Fibroblast of skin of left biceps (primary cell): ENCODE data around the gene INO80B.
"Not testable (repeated sequence)": the region's sequence is repeated elsewhere in the genome, so short reads cannot be mapped to it uniquely, and the experiment has no call there.

Source experiments
- DNase-seq, 2 experiments: peaks; one replicate each; pipeline ENCODE4 v3.0.0-alpha.2; 2013; ENCODE audit warnings: low read depth in 2 of 2

Gene INO80B

DNA sequence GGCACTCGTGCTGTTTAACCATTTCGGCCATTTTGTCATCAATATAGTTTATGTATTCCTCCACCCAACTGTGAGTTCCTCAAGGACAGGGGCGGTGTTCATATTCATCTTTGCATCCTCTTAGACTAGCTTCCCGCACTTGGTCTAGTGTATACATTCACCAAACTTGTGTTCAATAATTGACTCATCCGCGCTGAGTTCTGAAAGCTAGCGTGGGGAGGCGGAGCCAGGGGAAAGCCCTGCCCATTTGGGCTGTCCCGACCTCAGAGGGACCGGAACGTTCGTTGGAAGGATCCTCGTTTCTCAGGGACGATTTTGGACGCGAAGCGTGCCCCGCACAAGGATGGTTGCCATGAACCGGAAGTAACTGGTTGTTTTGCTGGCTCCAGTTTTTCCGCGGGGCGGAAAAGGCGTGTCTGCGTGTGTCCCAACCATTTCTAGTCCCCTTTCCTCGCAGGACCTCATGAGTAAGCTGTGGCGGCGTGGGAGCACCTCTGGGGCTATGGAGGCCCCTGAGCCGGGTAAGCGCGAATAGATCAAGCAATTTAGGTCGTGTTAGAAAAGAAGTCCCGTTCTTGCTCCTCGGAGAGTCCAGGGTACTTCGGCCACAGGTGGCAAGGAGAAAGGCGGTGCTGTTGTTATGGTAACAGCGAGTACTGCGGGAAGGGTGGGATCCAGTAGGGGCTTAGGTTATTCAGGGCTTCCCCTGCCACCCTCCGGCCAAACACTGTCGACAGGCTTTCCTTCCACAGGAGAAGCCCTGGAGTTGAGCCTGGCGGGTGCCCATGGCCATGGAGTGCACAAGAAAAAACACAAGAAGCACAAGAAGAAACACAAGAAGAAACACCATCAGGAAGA lies at the start of gene INO80B:
Gene INO80B (plus strand): TSS at position 434 of the 858 bp plus-strand sequence. CDS start 30 bp downstream, at position 464.
- peak; percentile 94 to 95 for DNase-seq

DNA sequence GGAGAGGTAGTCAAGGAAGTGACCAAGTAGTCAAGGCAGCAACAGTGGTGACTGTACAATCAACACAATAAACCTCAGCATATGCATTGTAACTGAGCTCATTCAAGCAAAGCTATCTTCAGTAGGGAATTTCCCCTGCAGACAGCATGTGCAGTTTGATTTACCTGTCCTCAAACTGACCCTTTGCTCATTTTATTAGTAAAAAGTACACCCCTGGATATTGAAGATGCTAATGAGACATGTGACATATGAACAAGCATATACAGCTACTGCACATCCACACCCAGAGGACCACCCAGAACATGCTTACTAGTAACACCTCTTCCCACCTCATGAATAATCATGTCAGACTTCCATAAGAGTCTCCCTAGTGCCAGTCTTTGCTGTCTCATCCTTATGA lies 48.9 kb upstream of the INO80B start:
- no peak for DNase-seq

DNA sequence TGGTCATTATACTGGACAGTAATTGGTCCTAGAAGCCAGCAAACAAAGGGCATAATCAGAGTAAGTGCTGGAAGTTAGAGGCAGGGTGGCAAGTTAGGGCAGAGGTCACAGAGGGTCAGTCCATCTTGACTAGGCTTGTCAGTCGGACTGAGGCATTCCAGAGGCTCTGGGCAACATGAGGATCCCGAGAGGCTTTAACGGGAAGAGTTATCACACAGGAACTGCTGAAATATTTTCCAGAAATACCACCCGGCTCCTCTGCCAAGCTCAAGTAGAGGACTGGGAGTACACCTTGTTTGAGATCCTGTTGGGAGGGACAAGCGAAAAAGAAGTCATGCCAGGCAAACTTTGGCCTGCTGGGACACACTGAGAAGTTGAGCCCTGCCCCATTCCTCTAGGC lies 47.2 kb upstream of the INO80B start:
- no peak for DNase-seq

DNA sequence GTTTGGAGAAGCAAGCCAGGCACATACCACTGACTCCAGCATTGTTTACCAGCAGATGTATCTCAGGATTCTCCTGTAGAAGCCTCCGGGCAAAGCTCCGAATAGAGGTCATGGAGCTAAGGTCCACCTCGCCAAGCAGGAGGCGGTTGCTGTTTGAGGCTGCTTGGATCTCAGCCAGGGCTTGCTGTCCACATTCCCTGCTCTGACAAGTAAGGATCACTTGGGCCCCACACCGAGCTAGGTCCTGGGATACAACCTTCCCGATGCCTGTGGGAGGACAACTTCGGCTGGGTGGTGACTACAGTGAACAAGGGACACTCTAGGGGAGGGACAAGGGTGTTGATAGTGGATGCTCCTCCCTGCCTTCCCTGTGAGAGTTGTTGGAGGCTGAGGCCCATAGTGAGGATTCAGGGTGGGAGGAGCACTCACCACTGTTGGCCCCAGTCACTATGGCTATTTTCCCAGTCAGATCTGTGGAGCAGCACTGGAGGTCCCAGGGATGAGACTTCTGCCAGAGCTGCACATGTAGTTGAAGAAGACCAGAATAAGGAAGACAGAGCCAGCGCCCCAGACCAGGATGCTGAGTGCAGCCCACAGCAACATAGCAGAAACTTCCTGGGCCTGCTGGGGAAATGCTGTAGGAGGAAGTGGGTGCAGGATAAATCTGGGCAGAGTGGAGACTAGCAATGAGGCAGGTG lies 41.7 kb upstream of the INO80B start:
- no peak for DNase-seq

DNA sequence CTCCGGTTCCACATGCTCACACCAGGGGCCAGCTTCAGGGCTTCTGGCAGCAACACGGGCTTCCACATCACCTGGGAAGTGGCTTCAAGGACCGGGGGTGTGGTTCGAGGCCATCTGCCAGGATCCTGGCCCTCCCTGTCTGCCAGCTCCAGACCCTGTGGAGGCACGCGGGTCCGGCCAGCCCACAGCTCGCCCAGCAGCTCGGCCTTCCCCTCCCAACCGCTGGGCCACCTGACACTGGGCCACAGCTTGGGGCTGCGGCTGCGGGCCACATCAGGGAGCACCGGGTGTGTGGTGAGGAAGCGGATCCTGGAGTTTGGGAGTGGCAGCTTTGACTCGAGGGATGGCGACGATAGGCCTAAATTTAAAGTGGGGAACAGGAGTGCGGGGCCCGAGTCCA lies 40.4 kb upstream of the INO80B start:
- DNase-seq: no peak

DNA sequence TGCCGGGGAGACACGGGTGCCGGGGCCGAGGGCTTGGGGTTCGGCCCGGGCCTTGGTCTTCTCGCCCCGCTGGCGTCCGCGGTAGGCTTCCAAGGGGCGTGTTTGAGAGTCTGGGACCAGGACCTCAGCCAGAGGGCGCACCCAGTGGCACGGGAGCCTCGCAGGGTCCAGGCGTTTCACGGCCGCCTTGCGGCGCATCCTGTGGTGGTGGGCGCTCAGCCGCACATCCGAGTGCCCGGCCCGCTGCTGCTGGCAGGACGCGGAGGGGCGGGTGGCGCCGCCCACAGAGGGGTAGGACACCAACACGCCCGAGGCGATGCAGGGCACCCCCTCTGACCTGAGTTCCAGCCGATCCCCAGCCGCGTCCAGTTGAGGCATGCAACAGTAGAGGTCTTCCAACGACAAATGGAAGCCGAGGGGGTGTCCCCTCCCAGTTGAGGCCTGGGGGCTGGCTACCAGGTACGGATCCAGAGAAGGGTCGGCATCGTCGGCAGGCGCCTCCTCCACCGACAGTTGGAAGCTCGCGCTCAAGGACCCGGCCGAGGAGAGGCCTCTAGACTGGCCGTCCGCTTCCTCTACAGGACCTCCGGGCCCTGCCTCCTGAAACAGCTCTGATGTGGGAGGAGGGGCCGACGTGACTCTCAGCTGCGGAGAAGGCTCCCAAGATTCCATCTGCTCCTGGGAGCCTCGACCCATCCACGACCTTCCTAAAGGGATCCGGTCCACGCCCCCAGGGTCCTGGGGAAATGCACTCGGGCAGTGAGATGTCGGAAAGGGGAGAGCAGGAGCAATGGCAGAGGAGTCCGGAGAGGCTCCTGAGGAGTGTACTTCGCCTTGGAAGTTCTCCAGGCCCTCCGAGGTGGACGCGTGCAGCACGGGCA lies 39.8 kb upstream of the INO80B start:
- no peak for DNase-seq

DNA sequence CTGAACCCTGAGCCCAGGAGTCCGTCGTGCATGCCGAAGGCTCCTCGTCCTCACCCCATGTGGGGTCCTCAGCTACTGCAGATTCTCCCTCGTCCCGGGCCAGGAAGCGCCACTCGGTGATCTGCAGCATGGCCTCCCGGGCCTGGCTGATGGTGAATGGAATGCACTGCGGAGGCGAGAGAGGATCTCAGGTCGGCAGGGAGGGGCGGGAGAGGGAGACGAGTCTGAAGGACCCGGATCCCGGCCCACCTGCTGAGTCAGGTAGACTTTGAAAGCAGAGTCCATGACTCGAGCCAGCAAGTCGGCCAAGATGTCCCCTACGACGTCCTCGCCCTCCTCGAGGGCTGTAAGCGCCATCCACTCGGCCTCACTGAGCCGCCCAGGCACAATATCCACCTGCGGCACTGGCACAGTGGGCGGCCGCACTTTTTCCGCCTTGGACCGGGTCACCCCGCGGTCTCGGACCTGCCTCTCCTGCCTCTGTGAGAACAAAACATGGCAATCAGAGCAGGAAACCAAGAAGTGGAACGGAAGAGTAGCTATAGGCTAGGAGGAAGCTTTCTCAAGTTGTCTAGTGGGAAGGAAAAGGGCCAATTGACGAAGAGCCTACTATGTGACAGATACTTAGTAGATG lies 39.0 kb upstream of the INO80B start:
- no peak for DNase-seq

DNA sequence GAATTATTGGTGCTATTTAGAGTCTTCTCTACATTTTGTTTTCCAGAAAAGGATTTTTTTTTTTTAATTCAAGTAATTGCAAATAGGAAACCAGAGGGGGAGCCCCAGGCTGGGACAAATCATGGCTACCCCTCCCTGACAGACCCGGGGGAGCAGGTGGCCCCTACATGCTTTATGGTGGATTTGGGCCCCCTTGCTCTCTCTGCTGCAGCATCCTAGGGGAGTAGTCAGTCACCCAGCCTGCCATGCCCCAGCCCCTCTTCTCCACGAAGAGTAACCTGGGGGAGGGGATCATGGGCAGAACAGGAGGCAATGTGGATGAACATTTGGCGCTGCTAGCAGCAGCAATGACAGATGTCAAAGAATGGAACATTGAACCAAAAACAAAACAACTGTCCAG lies 38.1 kb upstream of the INO80B start:
- no peak for DNase-seq

DNA sequence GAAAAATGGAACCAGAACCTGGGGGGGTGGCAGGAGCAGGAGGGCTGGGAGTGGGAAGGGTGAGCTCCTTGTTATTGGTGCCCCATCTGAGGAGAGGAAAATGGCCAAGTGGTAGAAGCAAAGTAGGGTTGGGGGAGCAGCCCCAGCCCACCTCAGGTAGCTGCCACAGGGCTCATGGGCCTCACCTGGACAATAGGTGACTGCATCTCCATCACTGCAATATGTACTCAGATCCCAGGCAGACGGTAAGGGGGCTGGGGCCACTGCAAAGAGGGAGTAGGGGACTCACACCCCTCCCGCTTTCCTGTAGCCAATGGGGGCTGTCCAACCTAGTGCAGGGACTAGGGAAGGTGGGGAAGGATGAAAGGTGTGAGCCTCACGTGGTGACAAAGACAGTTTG lies 37.7 kb upstream of the INO80B start:
- DNase-seq: no peak

DNA sequence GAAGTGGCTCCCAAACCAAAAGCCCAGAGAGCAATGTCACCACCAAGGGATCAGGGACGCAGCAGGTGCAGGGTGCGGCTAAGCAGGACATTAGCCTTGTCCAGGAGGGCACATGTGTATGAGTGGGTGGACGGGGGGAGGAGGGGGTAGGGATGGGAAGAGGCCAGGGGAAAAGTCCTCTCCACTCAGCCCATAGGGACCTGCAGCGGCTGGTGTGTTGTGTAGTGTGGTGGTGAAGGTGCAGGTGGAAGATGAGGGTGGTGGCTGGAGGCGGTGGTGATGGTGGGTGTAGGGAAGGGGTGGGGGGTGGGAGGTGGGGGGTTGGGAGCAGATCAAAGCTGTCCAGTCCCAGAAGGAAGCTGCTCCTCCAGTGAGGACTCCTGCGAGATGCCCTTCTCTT lies 37.1 kb upstream of the INO80B start:
- no peak for DNase-seq

DNA sequence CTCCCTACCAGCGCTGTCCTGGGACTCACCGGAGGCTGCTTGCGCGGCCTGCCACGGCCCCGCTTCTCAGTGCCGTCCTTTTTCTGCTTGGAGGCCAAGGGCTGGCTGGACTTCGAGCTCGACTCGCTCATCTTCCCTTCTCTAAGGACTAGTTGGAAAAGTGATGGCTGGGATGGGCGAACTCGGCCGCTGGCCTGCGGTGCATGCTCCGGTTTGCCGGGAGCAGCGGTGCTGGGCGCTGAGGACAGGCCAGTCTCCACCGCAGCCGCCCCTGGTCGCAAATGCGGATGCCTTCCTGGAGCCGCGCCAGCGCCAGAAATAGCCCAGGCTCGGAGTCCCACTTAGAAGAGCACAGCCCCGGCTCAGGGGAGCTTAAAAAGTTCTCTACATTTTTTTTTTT lies 36.6 kb upstream of the INO80B start:
- DNase-seq: no peak

DNA sequence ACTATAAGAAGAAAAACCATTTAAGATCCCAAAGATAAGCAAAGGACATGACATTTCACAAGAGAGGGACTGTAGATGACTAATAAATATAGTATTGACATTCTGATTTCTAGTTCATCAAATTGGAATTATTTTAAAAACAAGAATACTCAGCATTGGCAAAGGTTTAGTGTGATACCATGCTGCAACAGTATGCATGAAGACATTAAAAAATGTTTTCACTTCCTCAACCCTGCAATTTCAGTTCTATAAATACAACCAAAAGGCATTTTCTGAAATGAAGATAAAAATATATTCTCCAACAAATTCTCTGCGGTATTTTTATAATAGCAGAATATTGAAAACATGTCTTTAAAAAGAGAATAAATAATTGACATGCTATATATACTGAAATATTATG lies 35.5 kb upstream of the INO80B start:
- no peak for DNase-seq

DNA sequence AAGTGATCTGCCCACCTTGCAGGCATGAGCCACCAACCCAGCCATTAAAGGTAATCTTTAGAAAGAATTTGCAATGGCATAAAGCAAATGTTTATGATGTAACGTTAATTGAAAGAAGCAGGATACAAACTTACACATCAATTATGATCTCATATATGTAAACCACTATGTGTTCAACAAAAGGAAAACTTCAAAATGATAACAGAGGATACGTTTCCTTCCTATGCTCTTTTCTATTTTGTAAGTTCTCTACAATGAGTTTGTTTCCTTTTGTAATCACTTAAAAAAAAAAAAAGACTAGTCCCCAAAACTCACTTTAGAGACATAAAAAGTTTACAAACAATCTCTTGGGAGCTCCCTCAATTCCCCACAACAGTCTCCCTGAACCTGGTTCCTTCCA lies 34.9 kb upstream of the INO80B start:
- DNase-seq: no peak

DNA sequence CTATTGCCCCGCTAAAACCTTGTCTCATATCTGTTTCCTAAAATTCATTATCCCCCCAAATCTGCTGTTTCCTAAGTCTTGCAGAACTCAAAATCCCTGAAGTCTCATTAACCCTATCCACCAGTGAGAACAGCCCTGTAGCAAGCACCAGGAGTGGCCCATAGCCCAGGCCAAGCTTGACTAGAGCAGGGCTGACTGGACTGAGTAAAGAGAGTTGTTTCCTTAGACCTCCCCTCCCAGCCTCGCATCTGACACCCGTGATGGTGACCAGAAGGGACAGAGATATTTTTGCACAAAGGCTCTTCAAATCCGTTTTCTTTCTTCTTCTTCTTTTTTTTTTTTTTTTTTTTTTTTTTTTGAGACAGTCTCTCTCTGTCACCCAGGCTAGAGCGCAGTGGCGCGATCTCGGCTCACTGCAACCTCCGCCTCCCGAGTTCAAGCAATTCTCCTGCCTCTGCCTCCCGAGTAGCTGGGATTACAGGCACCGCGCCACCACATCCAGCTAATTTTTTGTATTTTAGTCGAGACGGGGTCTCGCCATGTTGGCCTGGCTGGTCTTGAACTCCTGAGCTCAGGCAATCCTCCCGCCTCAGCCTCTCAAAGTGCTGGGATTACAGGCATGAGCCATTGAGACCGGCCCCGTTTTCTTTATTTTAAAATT lies 34.3 kb upstream of the INO80B start:
- not testable (repeated sequence) for DNase-seq

DNA sequence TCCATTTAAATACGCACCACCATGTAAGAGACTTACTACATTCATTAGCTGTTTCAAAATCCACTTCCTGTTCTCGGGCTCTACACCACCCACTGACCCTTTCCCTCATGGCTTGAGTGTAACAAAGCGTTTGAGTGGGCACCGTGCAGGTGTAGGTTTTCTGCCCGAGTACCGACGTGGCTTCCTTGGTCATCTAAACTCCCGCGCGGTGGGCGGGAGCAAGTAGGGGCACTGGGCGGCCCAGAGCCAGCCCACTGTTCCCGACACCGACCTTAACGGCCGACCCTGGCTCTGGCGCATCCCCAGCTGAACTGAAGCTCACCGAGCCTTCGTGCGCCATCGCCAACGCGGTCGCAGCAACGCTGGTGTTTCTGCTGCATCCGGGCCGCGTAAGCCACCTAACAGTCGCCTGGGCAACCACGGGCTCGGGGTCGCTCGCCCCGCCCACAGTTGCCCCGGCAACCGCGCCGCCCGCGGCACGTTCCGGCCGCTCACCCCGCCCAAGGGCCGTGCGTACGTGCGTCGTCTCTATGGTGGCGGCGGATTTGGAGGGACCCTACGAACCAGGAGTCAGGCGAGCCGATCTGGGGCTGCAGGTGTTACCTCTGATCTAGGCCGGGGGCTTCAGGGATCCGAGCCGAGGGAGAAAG lies 33.5 kb upstream of the INO80B start, which contains the start of the genes C2orf81 and WDR54:
Gene C2orf81 (minus strand): TSS at position 399 of the 650 bp plus-strand sequence. CDS start 59 bp downstream, at position 340.
Gene WDR54 (plus strand): TSS at position 510 of the 650 bp plus-strand sequence. CDS start 424 bp downstream, outside the sequence.
- DNase-seq: peak; percentile 50 to 57

DNA sequence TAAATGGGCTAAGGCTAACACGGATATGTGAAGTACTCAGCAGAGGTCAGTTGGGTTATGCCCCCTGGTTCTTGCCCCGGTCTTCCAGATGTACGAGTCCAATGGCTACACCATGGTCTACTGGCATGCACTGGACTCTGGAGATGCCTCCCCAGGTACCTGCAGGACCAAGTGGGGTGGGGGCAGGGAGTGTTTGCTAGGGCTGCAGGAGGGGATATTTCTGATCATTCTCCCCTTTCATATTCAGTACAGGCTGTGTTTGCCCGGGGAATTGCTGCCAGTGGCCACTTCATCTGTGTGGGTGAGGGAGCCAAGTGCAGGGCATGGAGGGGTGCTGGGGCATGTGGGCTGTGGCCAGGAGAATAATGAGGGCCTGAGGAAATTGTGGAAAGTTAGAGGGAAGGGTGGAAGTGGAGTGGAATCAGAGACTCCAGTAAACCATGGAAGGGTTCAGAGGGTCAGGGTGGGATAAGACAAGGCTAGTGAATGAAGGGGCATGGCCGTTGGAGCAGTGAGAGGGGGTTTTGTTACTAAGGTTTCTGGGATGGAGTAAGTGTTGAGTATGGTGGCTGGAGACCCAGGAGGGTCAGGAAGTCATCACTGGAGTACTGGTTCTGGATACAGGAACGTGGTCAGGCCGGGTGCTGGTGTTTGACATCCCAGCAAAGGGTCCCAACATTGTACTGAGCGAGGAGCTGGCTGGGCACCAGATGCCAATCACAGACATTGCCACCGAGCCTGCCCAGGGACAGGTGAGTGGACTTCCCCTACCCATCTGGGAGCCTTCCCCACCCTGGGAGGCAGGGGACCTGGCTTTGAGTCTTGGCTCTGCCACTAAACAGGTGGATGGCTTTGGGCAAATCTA lies 31.4 kb upstream of the INO80B start:
- DNase-seq: no peak

DNA sequence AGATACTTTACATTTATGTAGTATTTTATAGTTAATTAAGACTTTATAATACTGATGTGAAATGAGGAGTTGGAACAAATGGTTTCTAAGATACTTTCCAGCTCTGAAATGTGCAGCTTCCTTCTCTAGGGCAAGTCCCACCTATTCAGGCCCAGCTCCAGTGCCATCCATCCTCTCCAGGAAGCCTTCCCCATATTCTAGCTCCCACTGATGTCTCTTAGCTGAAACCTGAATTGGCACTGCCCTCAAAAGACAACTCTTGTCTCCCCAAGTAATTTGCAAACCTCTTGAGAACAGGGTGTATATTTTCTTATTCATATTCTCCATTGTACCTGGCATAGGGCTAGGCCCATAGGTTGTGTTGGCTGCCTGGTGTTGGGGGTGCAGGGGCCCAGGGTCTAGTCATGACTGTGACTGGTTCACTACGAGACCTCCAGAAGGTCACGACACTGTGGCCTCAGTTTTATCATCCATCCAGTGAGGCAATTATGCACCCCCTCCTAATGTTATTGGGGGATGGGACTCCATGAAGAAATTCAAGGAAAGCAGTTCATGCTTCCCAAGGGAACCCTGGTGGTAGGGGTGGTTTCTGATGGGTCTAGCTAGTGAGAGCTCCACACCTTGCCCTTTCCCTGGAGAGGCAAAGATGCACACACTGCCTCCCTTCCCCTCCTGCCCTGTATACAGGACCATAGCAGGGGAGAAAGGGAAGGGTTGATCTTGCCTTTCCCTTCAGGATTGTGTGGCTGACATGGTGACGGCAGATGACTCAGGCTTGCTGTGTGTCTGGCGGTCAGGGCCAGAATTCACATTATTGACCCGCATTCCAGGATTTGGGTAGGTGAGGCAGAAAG lies 30.5 kb upstream of the INO80B start:
- no peak for DNase-seq

DNA sequence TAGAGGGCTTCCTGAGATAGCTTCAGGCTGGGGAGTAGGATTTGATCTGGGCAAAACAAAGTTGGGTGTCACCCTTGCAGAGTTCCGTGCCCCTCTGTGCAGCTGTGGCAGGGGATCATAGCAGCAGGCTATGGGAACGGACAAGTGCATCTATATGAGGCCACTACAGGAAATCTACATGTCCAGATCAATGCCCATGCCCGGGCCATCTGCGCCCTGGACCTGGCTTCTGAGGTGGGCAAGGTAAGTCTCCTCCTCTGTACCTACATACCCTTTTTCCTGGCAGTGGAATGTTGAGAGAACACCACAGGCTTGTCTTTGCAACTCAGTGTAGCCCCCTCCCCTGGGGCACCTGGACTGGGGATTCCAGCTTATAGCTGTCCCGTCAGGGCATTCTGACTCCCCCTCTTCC lies 29.9 kb upstream of the INO80B start:
- no peak for DNase-seq
